ENCODE results near the gene TTC33. TPM values are rescaled to one million over a fixed set of nuclear protein-coding genes. Genes with fewer than 3 reads are reported as not detected.
A peak's percentile ranks its signal among the peaks of the same experiment; 100 is the strongest.

TTC33 gene
- polyA plus RNA-seq, 1 of the 3 experiments (the other 2 are of a cell fraction), result 2.2 TPM

DNA sequence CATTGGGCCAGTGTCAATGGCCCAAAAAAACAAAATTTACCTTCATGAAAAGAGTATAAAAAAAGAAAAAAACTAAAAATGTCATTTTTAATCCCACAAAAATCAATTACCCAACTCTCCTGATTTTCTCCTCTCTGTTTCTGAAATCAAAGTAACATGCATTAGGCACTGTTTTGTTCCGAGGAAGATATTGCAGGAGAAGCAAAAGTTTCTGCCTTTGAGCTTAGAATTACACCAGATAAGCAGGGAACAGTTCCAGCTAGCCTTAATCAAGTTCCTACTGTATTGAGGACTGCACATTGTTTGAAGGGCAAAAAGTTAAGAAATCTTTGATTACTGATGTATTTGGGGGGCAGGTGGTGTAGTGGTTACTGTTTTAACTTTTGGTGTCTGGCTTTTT, 43.5 kb upstream of the TTC33 start:
- Histone ChIP-seq H3K27me3 (ENCODE audit: insufficient read depth) (no peaks in the 10 kb centered on the region), H3F3A (replicated peaks; ENCODE audit: insufficient read depth) (peaks cover 22% of the 10 kb centered on the region), H3K9me2 (no peaks in the 10 kb centered on the region), H3K9me3 (no peaks in the 10 kb centered on the region), H3K4me2 (peak overlapping the region; percentile 83), H3K4me3 (ENCODE audit: low read depth in 2 of 2, low read length in 1 of 2) (peak overlapping the region; percentile 89 to 93), H4K20me1 (ENCODE audit: insufficient read depth) (peaks cover 28% of the 10 kb centered on the region), H2AFZ (ENCODE audit: low read depth) (peak overlapping the region; percentile 97; the same call in 1 of the 2 replicates), H3K4me1 (ENCODE audit: control insufficient read depth in 1 of 2, insufficient read depth in 2 of 2, low read depth in 1 of 2, low read length in 1 of 2) (peaks cover 4 to 11% of the 10 kb centered on the region in 2 experiments; a peak in 2 of 4 replicates), H3K9ac (peak overlapping the region; percentile 89), H3K36me3 (replicated peaks in 1 of 2; ENCODE audit: control insufficient read depth in 1 of 2, insufficient read depth in 2 of 2, low read length in 1 of 2) (peaks cover 3 to 5% of the 10 kb centered on the region in 2 experiments), H3K79me2 (ENCODE audit: insufficient read depth) (peaks cover 41% of the 10 kb centered on the region), H3K27ac (ENCODE audit: low read depth in 2 of 2, low read length in 1 of 2) (peak overlapping the region; percentile 90 to 96; a peak in 2 of 4 replicates)
- ChIA-PET POLR2A (interaction anchor here (0.6 to 2.2 kb wide), 4 partner anchors 16 to 36 kb away, joined by 4 to 23 read pairs (median 4); partner anchors contain the start of gene RPL37), CTCF (interaction anchor here (0.6 to 1.1 kb wide), 2 partner anchors 36 to 86 kb away, joined by 3 read pairs; partner anchors contain the start of gene RPL37)
- TF ChIP-seq SIN3A (IDR thresholded peaks at IDR 0.05; ENCODE audit: borderline replicate concordance, low read depth, low read length) (no peak), TAF1 (IDR thresholded peaks at IDR 0.05; ENCODE audit: borderline replicate concordance, low read depth, low read length) (no peak), TCF12 (IDR thresholded peaks at IDR 0.05) (no peak), IRF3 (IDR thresholded peaks at IDR 0.05; ENCODE audit: low read depth, low read length) (no peak), NFIC (IDR thresholded peaks at IDR 0.05; ENCODE audit: borderline replicate concordance) (no peak), RAD21 (IDR thresholded peaks at IDR 0.05; ENCODE audit: low read length) (no peak), EZH2phosphoT487 (IDR thresholded peaks at IDR 0.05; ENCODE audit: borderline replicate concordance, low read depth) (no peak), FOXJ3 (CRISPR knock-in tag; IDR thresholded peaks at IDR 0.05) (no peak), EP300 (IDR thresholded peaks at IDR 0.05; ENCODE audit: borderline replicate concordance in 1 of 2, low read depth in 1 of 2, low read length in 1 of 2) (no peak), GATA2 (CRISPR knock-in tag; IDR thresholded peaks at IDR 0.05) (no peak), RFX5 (IDR thresholded peaks at IDR 0.05; ENCODE audit: low read length) (no peak), MEF2A (IDR thresholded peaks at IDR 0.05; ENCODE audit: borderline replicate concordance, low read depth) (no peak), FOXM1 (IDR thresholded peaks at IDR 0.05; ENCODE audit: low read depth) (no peak)
- TF ChIP-seq, protein P1, sequence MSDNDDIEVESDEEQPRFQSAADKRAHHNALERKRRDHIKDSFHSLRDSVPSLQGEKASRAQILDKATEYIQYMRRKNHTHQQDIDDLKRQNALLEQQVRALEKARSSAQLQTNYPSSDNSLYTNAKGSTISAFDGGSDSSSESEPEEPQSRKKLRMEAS (IDR thresholded peaks at IDR 0.05; ENCODE audit: low read depth), result no peak
- TF ChIP-seq, protein P2, sequence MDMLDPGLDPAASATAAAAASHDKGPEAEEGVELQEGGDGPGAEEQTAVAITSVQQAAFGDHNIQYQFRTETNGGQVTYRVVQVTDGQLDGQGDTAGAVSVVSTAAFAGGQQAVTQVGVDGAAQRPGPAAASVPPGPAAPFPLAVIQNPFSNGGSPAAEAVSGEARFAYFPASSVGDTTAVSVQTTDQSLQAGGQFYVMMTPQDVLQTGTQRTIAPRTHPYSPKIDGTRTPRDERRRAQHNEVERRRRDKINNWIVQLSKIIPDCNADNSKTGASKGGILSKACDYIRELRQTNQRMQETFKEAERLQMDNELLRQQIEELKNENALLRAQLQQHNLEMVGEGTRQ (IDR thresholded peaks at IDR 0.05; ENCODE audit: borderline replicate concordance, low read depth, low read length), result no peak
- DNase-seq, result no peak
- WGBS (ENCODE audit: low lambda C conversion rate), result 16% methylated on average over 1 of the region's 1 CpG

- Histone ChIP-seq H3K27me3 (ENCODE audit: insufficient read depth) (no peaks in the 10 kb centered on the region), H3F3A (replicated peaks; ENCODE audit: insufficient read depth) (peaks cover 22% of the 10 kb centered on the region), H3K4me1 (ENCODE audit: control insufficient read depth in 1 of 2, insufficient read depth in 2 of 2, low read depth in 1 of 2, low read length in 1 of 2) (peaks cover 4 to 11% of the 10 kb centered on the region in 2 experiments; a peak in 2 of 4 replicates), H3K27ac (ENCODE audit: low read depth in 2 of 2, low read length in 1 of 2) (peak overlapping the region; percentile 90 to 96), H3K79me2 (ENCODE audit: insufficient read depth) (peaks cover 45% of the 10 kb centered on the region), H3K4me2 (peak overlapping the region; percentile 83), H3K36me3 (replicated peaks in 1 of 2; ENCODE audit: control insufficient read depth in 1 of 2, insufficient read depth in 2 of 2, low read length in 1 of 2) (peaks cover 3 to 5% of the 10 kb centered on the region in 2 experiments), H2AFZ (ENCODE audit: low read depth) (peak overlapping the region; percentile 97), H4K20me1 (ENCODE audit: insufficient read depth) (peaks cover 32% of the 10 kb centered on the region), H3K9me2 (no peaks in the 10 kb centered on the region), H3K9me3 (no peaks in the 10 kb centered on the region), H3K9ac (peak overlapping the region; percentile 89), H3K4me3 (ENCODE audit: low read depth in 2 of 2, low read length in 1 of 2) (peak overlapping the region; percentile 89 to 93)
- DNase-seq, result no peak
- 3% methylated on average over 7 of the region's 7 CpGs for WGBS (ENCODE audit: low lambda C conversion rate)
- CTCF ChIA-PET, result interaction anchor here (0.6 to 1.5 kb wide), 4 partner anchors 31 to 86 kb away, joined by 3 to 8 read pairs (median 3); partner anchors contain the start of genes RPL37 and TTC33
- no peak for TF ChIP-seq RXRA (IDR thresholded peaks at IDR 0.05; ENCODE audit: borderline replicate concordance, low read depth)
- TF ChIP-seq JUND (IDR thresholded peaks at IDR 0.05), result no peak
- no peak for TF ChIP-seq GATA2 (CRISPR knock-in tag; IDR thresholded peaks at IDR 0.05)
- peak; percentile 2 for TF ChIP-seq CHD2 (IDR thresholded peaks at IDR 0.05; ENCODE audit: low read length, partially characterized antibody)
- no peak for TF ChIP-seq POLR2AphosphoS5 (IDR thresholded peaks at IDR 0.05; ENCODE audit: low read depth, low read length)
- POLR2A ChIA-PET, result interaction anchor here (0.6 to 2.2 kb wide), 5 partner anchors 17 to 36 kb away, joined by 3 to 23 read pairs (median 4); partner anchors contain the start of gene RPL37
Measured at GRCh38 chr5:40798801-40799210, 43.0 kb upstream of the TTC33 start.

Measured in SK-N-SH (cell line).